Measurements from ENCODE around the gene PALLD. TPM values are rescaled to one million over a fixed set of nuclear protein-coding genes. Genes with fewer than 3 reads are reported as not detected.

The PALLD gene
- total RNA-seq, 1 experiment from 2014 or later = 166 TPM

- H3K4me1 ChIP-seq (ENCODE audit: control insufficient read depth in 1 of 2, insufficient read depth in 2 of 2, low read length in 2 of 2) = peaks cover 0 to 15% of the 10 kb centered on the region in 2 experiments; a peak in 2 of 4 replicates
- ATAC-seq (no peak), DNase-seq (ENCODE audit: low read depth, low spot score) (no peak)
- H2AFZ ChIP-seq (ENCODE audit: low read depth, low read length, poor library complexity, severe bottlenecking) = no peak overlapping the region
- ChIA-PET CTCF (no interaction called here), POLR2A (no interaction called here), RAD21 (ENCODE audit: low non-redundant PET in 1 of 2, low total read pairs in 2 of 2, uncharacterized antibody in 2 of 2, unreplicated experiment in 2 of 2) (no interaction called here)
- H4K20me1 ChIP-seq (ENCODE audit: insufficient read depth) = 0 out of 2 replicates have a peak, but pooled peaks cover 4% of the 10 kb centered on the region
- TF ChIP-seq ZBTB33 (IDR thresholded peaks at IDR 0.05; ENCODE audit: extremely low read depth, insufficient replicate concordance, low read length) = no peak
- TF ChIP-seq RAD21 (IDR thresholded peaks at IDR 0.05; ENCODE audit: low read depth) = no peak
- TF ChIP-seq YY1 (IDR thresholded peaks at IDR 0.05; ENCODE audit: extremely low read depth, insufficient replicate concordance, low read depth, low read length) = no peak
- no peak for TF ChIP-seq SP1 (IDR thresholded peaks at IDR 0.05; ENCODE audit: low read depth)
- TF ChIP-seq EGR1 (IDR thresholded peaks at IDR 0.05; ENCODE audit: low read depth) = no peak
- no peak for TF ChIP-seq MAX (IDR thresholded peaks at IDR 0.05)
- TF ChIP-seq POLR2A (IDR thresholded peaks at IDR 0.05; ENCODE audit: borderline replicate concordance, extremely low read depth, insufficient read depth, insufficient read length) = no peak
- TF ChIP-seq FOSL1 (IDR thresholded peaks at IDR 0.05; ENCODE audit: low read depth) = no peak
- TF ChIP-seq EZH2 (IDR thresholded peaks at IDR 0.05) = no peak
- no peak for TF ChIP-seq POLR2AphosphoS5 (IDR thresholded peaks at IDR 0.05; ENCODE audit: low read depth, low read length)
- no peak for TF ChIP-seq CEBPB (IDR thresholded peaks at IDR 0.05; ENCODE audit: low read depth)
- no peak for TF ChIP-seq ATF3 (IDR thresholded peaks at IDR 0.05)
- TF ChIP-seq ZFX (IDR thresholded peaks at IDR 0.05) = no peak
- H3K27ac ChIP-seq (ENCODE audit: low read depth, low read length) = no peak overlapping the region
- intact Hi-C loops (cut with micrococcal nuclease) = no loop called here
- no TSS peak for BruUV-seq (replicated peaks)
- peaks cover 9 to 27% of the 10 kb centered on the region in 2 experiments for H3K36me3 ChIP-seq (ENCODE audit: control insufficient read depth in 1 of 2, insufficient read depth in 2 of 2, low read length in 2 of 2)
- H3K9ac ChIP-seq (ENCODE audit: low read length) = no peak overlapping the region
- H3K79me2 ChIP-seq (ENCODE audit: insufficient read depth, low read length) = peaks cover 46% of the 10 kb centered on the region
- H3K9me3 ChIP-seq (ENCODE audit: control insufficient read depth in 1 of 2, insufficient read depth in 1 of 2, low read depth in 1 of 2, low read length in 2 of 2) = no peaks in the 10 kb centered on the region
- H3K4me2 ChIP-seq (ENCODE audit: low read length) = no peak overlapping the region
- H3K4me3 ChIP-seq (replicated peaks in 1 of 2; ENCODE audit: low read depth in 1 of 2, low read length in 2 of 2) = no peak overlapping the region
- no peaks in the 10 kb centered on the region for H3K27me3 ChIP-seq (ENCODE audit: insufficient read depth, low read length)
- no peaks in the 10 kb centered on the region for H3K9me2 ChIP-seq (ENCODE audit: insufficient read depth)
Observed at GRCh38 chr4:168878623-168879022, 381.8 kb downstream of the PALLD start.
